BLaER1 treated with 17β-estradiol and CSF1 and Interleukin-3, amounts not matched to agents 10 nM and 100 nM (cell line): ENCODE measurements around the gene CTBP1.

ENCODE experiments used
- H3K27ac ChIP-seq, 11 experiments: shearing (Covaris generic); formaldehyde crosslinking; 2 replicates each; pipeline ENCODE4 v1.8.1; 2022
- H3K27me3 ChIP-seq, 11 experiments: shearing (Covaris generic); formaldehyde crosslinking; 2 replicates each; pipeline ENCODE4 v1.8.1; 2022
- H3K36me3 ChIP-seq, 11 experiments: shearing (Covaris generic); formaldehyde crosslinking; 2 replicates each; pipeline ENCODE4 v1.8.1; 2022
- H3K4me1 ChIP-seq, 10 experiments: shearing (Covaris generic); formaldehyde crosslinking; 2 replicates each; pipeline ENCODE4 v1.8.1; 2022
- H3K4me2 ChIP-seq, 11 experiments: shearing (Covaris generic); formaldehyde crosslinking; 2 replicates each; pipeline ENCODE4 v1.8.1; 2022
- H3K4me3 ChIP-seq, 10 experiments: shearing (Covaris generic); formaldehyde crosslinking; 2 replicates each; pipeline ENCODE4 v1.8.1; 2022
- H3K9ac ChIP-seq, 11 experiments: shearing (Covaris generic); formaldehyde crosslinking; 2 replicates each; pipeline ENCODE4 v1.8.1; 2022
- H3K9me3 ChIP-seq, 11 experiments: shearing (Covaris generic); formaldehyde crosslinking; replicated peaks in 1 of 11; 2 replicates each; pipeline ENCODE4 v1.8.1; 2022
- H4K20me1 ChIP-seq, 11 experiments: shearing (Covaris generic); formaldehyde crosslinking; 2 replicates each; pipeline ENCODE4 v1.8.1; 2022
- Cebpa-rat ChIP-seq, 11 experiments: shearing (Covaris generic); IDR thresholded peaks; 2 replicates each; pipeline ENCODE4 v1.8.1; 2022

Gene CTBP1

GRCh38 chr4:1203026-1203616, 45.8 kb downstream of the CTBP1 start:
- peak overlapping the region in 9 of 11 experiments; percentile 66 to 86 (median 78); a peak in 17 of 22 replicates for H3K9ac ChIP-seq
- H3K4me3 ChIP-seq: peak overlapping the region in 4 of 10 experiments; percentile 19 to 71 (median 61); a peak in 3 of 20 replicates
- H3K27me3 ChIP-seq: peaks cover 0 to 26% (median 0%) of the 10 kb centered on the region in 11 experiments; a peak in 5 of 22 replicates
- H3K27ac ChIP-seq: peak overlapping the region in 9 of 11 experiments; percentile 74 to 96 (median 91); a peak in 19 of 22 replicates
- no peaks in the 10 kb centered on the region for H3K9me3 ChIP-seq
- peaks cover 0 to 18% (median 5%) of the 10 kb centered on the region in 11 experiments; a peak in 11 of 22 replicates for H4K20me1 ChIP-seq
- H3K4me2 ChIP-seq: peak overlapping the region; percentile 81 to 100 (median 98)
- TF ChIP-seq Cebpa-rat (IDR thresholded peaks at IDR 0.05): no peak
- H3K36me3 ChIP-seq: peaks cover 0 to 4% (median 0%) of the 10 kb centered on the region in 11 experiments; a peak in 2 of 22 replicates
- H3K4me1 ChIP-seq: peaks cover 51 to 94% (median 88%) of the 10 kb centered on the region in 10 experiments

- no peak for TF ChIP-seq Cebpa-rat (IDR thresholded peaks at IDR 0.05)
- H3K9ac ChIP-seq: peak overlapping the region in 9 of 11 experiments; percentile 66 to 86 (median 78); a peak in 18 of 22 replicates
- H3K9me3 ChIP-seq: no peaks in the 10 kb centered on the region
- peaks cover 0 to 12% (median 0%) of the 10 kb centered on the region in 11 experiments; a peak in 4 of 22 replicates for H4K20me1 ChIP-seq
- peak overlapping the region in 9 of 11 experiments; percentile 74 to 96 (median 91); a peak in 19 of 22 replicates for H3K27ac ChIP-seq
- H3K36me3 ChIP-seq: peaks cover 0 to 9% (median 0%) of the 10 kb centered on the region in 11 experiments; a peak in 2 of 22 replicates
- H3K4me2 ChIP-seq: peak overlapping the region; percentile 81 to 100 (median 98)
- peaks cover 46 to 89% (median 84%) of the 10 kb centered on the region in 10 experiments for H3K4me1 ChIP-seq
- peak overlapping the region in 6 of 10 experiments; percentile 19 to 71 (median 61); a peak in 7 of 20 replicates for H3K4me3 ChIP-seq
- peaks cover 0 to 26% (median 0%) of the 10 kb centered on the region in 11 experiments; a peak in 6 of 22 replicates for H3K27me3 ChIP-seq
Measured at GRCh38 chr4:1202526-1203011, 46.4 kb downstream of the CTBP1 start.

- Histone ChIP-seq H3K27ac (peak overlapping the region in 10 of 11 experiments; percentile 1 to 96 (median 91); a peak in 19 of 22 replicates), H3K4me3 (peak overlapping the region in 7 of 10 experiments; percentile 52 to 71 (median 60); a peak in 13 of 20 replicates), H3K9ac (peak overlapping the region in 9 of 11 experiments; percentile 66 to 86 (median 78); a peak in 18 of 22 replicates), H3K4me2 (peak overlapping the region; percentile 81 to 100 (median 98)), H4K20me1 (peaks cover 0 to 7% (median 0%) of the 10 kb centered on the region in 11 experiments; a peak in 2 of 22 replicates), H3K4me1 (peaks cover 45 to 84% (median 78%) of the 10 kb centered on the region in 10 experiments), H3K9me3 (no peaks in the 10 kb centered on the region), H3K27me3 (peaks cover 0 to 26% (median 3%) of the 10 kb centered on the region in 11 experiments; a peak in 9 of 22 replicates), H3K36me3 (peaks cover 0 to 14% (median 0%) of the 10 kb centered on the region in 11 experiments; a peak in 3 of 22 replicates)
- TF ChIP-seq Cebpa-rat (IDR thresholded peaks at IDR 0.05): peak in 9 of 11 experiments; percentile 79 to 98 (median 92); a peak in 18 of 22 replicates
Measured at GRCh38 chr4:1201851-1202525, 46.9 kb downstream of the CTBP1 start.

- peaks cover 4 to 26% (median 12%) of the 10 kb centered on the region in 11 experiments; a peak in 13 of 22 replicates for H3K27me3 ChIP-seq
- no peaks in the 10 kb centered on the region for H3K9me3 ChIP-seq
- peaks cover 0 to 26% (median 0%) of the 10 kb centered on the region in 11 experiments; a peak in 5 of 22 replicates for H3K36me3 ChIP-seq
- peak overlapping the region in 8 of 10 experiments; percentile 47 to 71 (median 60); a peak in 16 of 20 replicates for H3K4me3 ChIP-seq
- peaks cover 0 to 15% (median 0%) of the 10 kb centered on the region in 11 experiments; a peak in 3 of 22 replicates for H4K20me1 ChIP-seq
- peaks cover 39 to 86% (median 79%) of the 10 kb centered on the region in 10 experiments for H3K4me1 ChIP-seq
- peak overlapping the region in 10 of 11 experiments; percentile 1 to 96 (median 91); a peak in 19 of 22 replicates for H3K27ac ChIP-seq
- H3K4me2 ChIP-seq: peak overlapping the region; percentile 81 to 100 (median 98)
- H3K9ac ChIP-seq: peak overlapping the region; percentile 6 to 86 (median 78); a peak in 20 of 22 replicates
- no peak for TF ChIP-seq Cebpa-rat (IDR thresholded peaks at IDR 0.05)
Measured at GRCh38 chr4:1200425-1201035, 48.4 kb downstream of the CTBP1 start.

GRCh38 chr4:1199556-1200331, 49.2 kb downstream of the CTBP1 start:
- Histone ChIP-seq H3K36me3 (peaks cover 0 to 26% (median 0%) of the 10 kb centered on the region in 11 experiments; a peak in 5 of 22 replicates), H3K27me3 (peaks cover 4 to 26% (median 13%) of the 10 kb centered on the region in 11 experiments; a peak in 14 of 22 replicates), H3K4me3 (peak overlapping the region in 7 of 10 experiments; percentile 52 to 71 (median 60); a peak in 13 of 20 replicates), H3K4me1 (peaks cover 34 to 80% (median 73%) of the 10 kb centered on the region in 10 experiments), H3K9ac (peak overlapping the region in 9 of 11 experiments; percentile 66 to 85 (median 78); a peak in 18 of 22 replicates), H4K20me1 (peaks cover 0 to 20% (median 2%) of the 10 kb centered on the region in 11 experiments; a peak in 6 of 22 replicates), H3K27ac (peak overlapping the region in 9 of 11 experiments; percentile 74 to 96 (median 91); a peak in 17 of 22 replicates), H3K4me2 (peak overlapping the region; percentile 81 to 100 (median 98)), H3K9me3 (no peaks in the 10 kb centered on the region)
- no peak for TF ChIP-seq Cebpa-rat (IDR thresholded peaks at IDR 0.05)

GRCh38 chr4:1198098-1198844, 50.7 kb downstream of the CTBP1 start:
- Histone ChIP-seq H3K9ac (no peak overlapping the region), H4K20me1 (peaks cover 0 to 29% (median 9%) of the 10 kb centered on the region in 11 experiments; a peak in 8 of 22 replicates), H3K4me3 (no peak overlapping the region), H3K4me2 (peak overlapping the region in 5 of 11 experiments; percentile 14 to 99 (median 98); a peak in 4 of 22 replicates), H3K4me1 (peaks cover 43 to 77% (median 69%) of the 10 kb centered on the region in 10 experiments), H3K36me3 (peaks cover 0 to 26% (median 0%) of the 10 kb centered on the region in 11 experiments; a peak in 5 of 22 replicates), H3K27me3 (peaks cover 4 to 35% (median 22%) of the 10 kb centered on the region in 11 experiments; a peak in 15 of 22 replicates), H3K27ac (no peak overlapping the region), H3K9me3 (no peaks in the 10 kb centered on the region)
- TF ChIP-seq Cebpa-rat (IDR thresholded peaks at IDR 0.05): no peak
